ENCODE measurements around the gene MAT1A. TPM values are rescaled to one million over a fixed set of nuclear protein-coding genes. Genes with fewer than 3 reads are reported as not detected.

The MAT1A gene
- total and polyA plus RNA-seq, 2 of the 8 experiments (the other 6 are each of a cell fraction or from before 2014, with no cell fraction given), result 4.1 to 6.4 TPM

DNA sequence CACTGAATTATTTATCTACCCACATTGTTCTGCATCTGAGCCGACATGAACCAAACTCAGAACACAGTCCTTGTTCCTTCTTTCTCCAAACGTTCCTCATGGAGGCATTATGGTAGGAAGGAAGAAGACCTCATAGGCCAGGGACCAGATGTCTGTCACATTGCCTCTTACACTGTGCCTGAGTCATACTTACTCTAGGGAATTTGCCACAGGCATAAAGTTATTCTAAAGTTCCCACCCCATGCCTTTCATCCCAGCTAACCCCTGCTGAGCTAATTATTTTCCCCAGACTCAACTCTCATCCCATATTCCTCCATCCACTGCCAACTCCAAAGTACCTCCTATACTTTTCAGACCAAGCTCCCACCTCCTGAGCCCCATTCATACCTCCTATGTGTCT, 21.2 kb downstream of the MAT1A start (continued):
- TF ChIP-seq PHF8 (conservative IDR thresholded peaks at IDR 0.05; ENCODE audit: low read depth, low read length) (no peak), BRCA1 (IDR thresholded peaks at IDR 0.05; ENCODE audit: low read depth, low read length) (no peak), E2F6 (IDR thresholded peaks at IDR 0.05) (no peak)
